Measurements from ENCODE around the gene HPRT1. TPM values are rescaled to one million over a fixed set of nuclear protein-coding genes. Genes with fewer than 3 reads are reported as not detected.

HPRT1 gene
- total RNA-seq: 10 to 100 TPM; 14.9 to 28.4 (median 22.5) TPM
- polyA plus RNA-seq: 10 to 100 TPM; 27.0 to 46.0 (median 45.2) TPM
- long read RNA-seq, donor 1, partial matches to known transcripts: 0 of 14 reads
- long read RNA-seq, donor 1, other reads (novel, unspliced or antisense): 13 of 14 reads
- long read RNA-seq, donor 2, partial matches to known transcripts: 0 of 17 reads
- long read RNA-seq, donor 2, other reads (novel, unspliced or antisense): 14 of 17 reads

GRCh38 chrX:134460005-134460861 lies at the start of gene HPRT1:
TSS of gene HPRT1 (plus strand) at chrX:134460165. CDS start at chrX:134460312, 147 bp downstream.
- Histone ChIP-seq H3K9me3 (no peaks in the 10 kb centered on the region), H3K27ac (peak within 1 kb of the TSS; percentile 70 to 92 (median 86)), H3K4me3 (peak within 1 kb of the TSS; percentile 53 to 86 (median 64)), H3K27me3 (replicated peaks in 1 of 7) (no peaks in the 10 kb centered on the region), H3K4me1 (peaks cover 0 to 18% (median 2%) of the 10 kb centered on the region in 6 donors), H3K36me3 (no peaks in the 10 kb centered on the region)
- 0 to 52% (median 1%) methylated on average over 18 to 85 of the region's 85 CpGs for WGBS, 5 donors
- DNase-seq: peak; percentile 96
- intact Hi-C loops (cut with DNase I; ENCODE audit: low total_unique reads): no loop called here
- TF ChIP-seq POLR2AphosphoS5 (IDR thresholded peaks at IDR 0.05) (peak; percentile 74 to 85 (median 85)), CTCF (IDR thresholded peaks at IDR 0.05 in 8 of 11, conservative IDR thresholded peaks at IDR 0.05 in 3 of 11) (no peak), POLR2A (IDR thresholded peaks at IDR 0.05) (peak in 1 of 3 donors; percentile 27)

DNA sequence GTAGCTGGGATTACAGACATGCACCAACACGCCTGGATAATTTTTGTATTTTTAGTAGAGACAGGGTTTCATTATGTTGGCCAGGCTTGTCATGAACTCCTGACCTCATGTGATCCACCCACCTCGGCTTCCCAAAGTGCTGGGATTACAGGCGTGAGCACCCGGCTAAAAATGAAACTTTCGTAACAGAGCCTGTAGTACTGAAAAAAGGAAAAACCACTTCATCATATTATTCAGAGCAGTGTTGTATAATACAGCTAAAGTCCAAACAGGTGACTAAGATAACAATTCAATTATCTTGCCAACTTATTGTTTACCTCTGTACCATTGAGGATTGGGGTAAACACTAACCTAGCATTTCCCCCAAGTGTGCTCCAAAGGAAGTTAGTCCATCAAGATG lies 43.9 kb upstream of the HPRT1 start:
- TF ChIP-seq POLR2AphosphoS5 (IDR thresholded peaks at IDR 0.05) (no peak), CTCF (IDR thresholded peaks at IDR 0.05 in 8 of 11, conservative IDR thresholded peaks at IDR 0.05 in 3 of 11) (no peak), POLR2A (IDR thresholded peaks at IDR 0.05) (no peak)
- Histone ChIP-seq H3K4me3 (no peak overlapping the region), H3K36me3 (peaks cover 0 to 74% (median 20%) of the 10 kb centered on the region in 6 donors), H3K27ac (no peak overlapping the region), H3K27me3 (replicated peaks in 1 of 7) (no peaks in the 10 kb centered on the region), H3K9me3 (no peaks in the 10 kb centered on the region), H3K4me1 (no peaks in the 10 kb centered on the region)
- WGBS, 5 donors: 85 to 94% (median 90%) methylated on average over 5 of the region's 5 CpGs
- intact Hi-C loops (cut with DNase I; ENCODE audit: low total_unique reads): no loop called here
- DNase-seq: no peak

DNA sequence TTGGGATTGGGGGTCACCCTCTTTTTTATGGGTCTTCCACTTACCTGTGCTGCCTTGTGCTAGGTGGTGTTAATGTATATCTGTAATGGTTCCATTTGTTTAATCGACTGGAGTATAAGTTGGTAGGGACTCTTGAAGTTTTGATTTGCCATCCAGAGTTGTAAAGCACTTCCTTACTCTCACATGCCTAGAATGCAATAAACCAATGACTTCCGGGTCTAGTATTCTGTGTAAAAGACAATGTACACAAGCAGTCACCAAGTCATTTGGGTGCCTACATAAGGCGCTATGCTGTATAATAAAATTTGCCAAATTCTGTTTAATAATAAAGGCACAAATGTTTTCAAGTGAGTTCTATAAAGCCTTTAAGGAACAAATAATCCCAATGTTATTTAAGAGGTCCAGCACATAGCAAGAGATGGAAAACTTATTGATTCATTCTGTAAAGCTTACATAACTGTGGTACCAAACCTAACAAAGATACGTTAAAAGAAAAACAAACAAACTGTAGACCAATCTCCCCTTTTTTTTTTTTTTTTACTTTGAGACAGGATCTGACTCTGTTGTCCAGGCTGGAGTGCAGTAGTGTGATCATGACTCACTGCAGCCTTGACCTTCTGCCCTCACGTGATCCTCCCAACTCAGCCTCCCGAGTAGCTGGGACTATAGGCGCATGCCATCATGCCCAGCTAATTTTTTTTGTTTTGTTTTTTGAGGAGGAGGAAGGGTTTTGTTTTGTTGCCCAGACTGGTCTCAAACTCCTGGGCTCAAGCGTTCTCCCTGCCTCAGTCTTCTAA lies 41.5 kb upstream of the HPRT1 start:
- no peaks in the 10 kb centered on the region for H3K4me1 ChIP-seq
- peaks cover 0 to 84% (median 21%) of the 10 kb centered on the region in 6 donors for H3K36me3 ChIP-seq
- TF ChIP-seq POLR2AphosphoS5 (IDR thresholded peaks at IDR 0.05): no peak
- no peak for TF ChIP-seq CTCF (IDR thresholded peaks at IDR 0.05 in 8 of 11, conservative IDR thresholded peaks at IDR 0.05 in 3 of 11)
- no peak for TF ChIP-seq POLR2A (IDR thresholded peaks at IDR 0.05)
- no peak overlapping the region for H3K4me3 ChIP-seq
- intact Hi-C loops (cut with DNase I; ENCODE audit: low total_unique reads): no loop called here
- H3K9me3 ChIP-seq: no peaks in the 10 kb centered on the region
- 84 to 93% (median 92%) methylated on average over 8 of the region's 8 CpGs for WGBS, 5 donors
- H3K27ac ChIP-seq: no peak overlapping the region
- H3K27me3 ChIP-seq (replicated peaks in 1 of 7): no peaks in the 10 kb centered on the region
- DNase-seq: no peak
